HG03575 (cell line): ENCODE data around the gene PAPPA.
A peak's percentile ranks its signal among the peaks of the same experiment; 100 is the strongest.

Experiments used
- ATAC-seq: cut with Tn5 transposase; IDR thresholded peaks from one replicate; pipeline ENCODE4 v1.9.1; 2021; ENCODE audit not compliant: unreplicated experiment, insufficient number of reproducible peaks, low FRiP score; ENCODE audit errors: extremely low read depth

Gene PAPPA

GRCh38 chr9:116390303-116391228 lies 237.0 kb downstream of the PAPPA start:
- ATAC-seq = peak; percentile 78

- no peak for ATAC-seq
Observed at GRCh38 chr9:116391306-116391900, 237.8 kb downstream of the PAPPA start.

GRCh38 chr9:116393198-116393597 lies 239.6 kb downstream of the PAPPA start:
- ATAC-seq = no peak

DNA sequence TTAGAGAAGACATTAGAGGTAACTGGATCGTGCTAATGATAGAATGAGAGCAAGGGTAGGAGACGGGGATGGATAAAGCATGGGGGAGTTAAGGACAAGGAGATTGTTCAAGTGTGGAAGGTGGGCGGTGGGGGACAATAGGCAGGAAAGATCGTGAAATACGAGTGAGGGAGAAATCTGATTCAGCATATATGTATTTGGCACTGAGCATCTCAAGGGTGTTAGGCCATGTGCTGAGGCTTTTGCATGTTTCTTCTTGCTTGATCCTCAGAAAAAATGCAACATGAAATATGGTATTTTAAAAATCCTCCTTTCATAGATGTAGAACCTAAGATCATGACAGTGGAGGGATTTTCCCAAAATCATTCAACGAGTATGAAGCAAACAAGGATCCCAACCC lies 240.5 kb downstream of the PAPPA start:
- no peak for ATAC-seq

GRCh38 chr9:116394894-116395698 lies 241.5 kb downstream of the PAPPA start:
- no peak for ATAC-seq

DNA sequence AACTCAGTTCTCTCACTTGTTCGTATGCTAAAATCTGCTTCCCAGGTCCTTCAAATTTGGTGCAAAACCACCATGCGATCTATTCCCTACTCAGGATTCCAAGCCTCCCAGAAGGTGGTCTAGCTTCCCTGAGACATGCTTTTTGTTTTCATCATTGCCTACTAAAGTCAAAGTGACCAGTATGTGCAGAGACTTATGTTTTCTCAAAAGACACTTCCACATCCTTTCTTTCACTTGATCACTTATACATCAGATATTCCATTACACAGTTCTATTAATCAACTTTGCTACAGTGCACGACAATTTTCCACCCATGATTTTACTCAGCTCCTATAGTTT lies 242.1 kb downstream of the PAPPA start:
- no peak for ATAC-seq

GRCh38 chr9:116403171-116403570 lies 249.6 kb downstream of the PAPPA start:
- no peak for ATAC-seq

DNA sequence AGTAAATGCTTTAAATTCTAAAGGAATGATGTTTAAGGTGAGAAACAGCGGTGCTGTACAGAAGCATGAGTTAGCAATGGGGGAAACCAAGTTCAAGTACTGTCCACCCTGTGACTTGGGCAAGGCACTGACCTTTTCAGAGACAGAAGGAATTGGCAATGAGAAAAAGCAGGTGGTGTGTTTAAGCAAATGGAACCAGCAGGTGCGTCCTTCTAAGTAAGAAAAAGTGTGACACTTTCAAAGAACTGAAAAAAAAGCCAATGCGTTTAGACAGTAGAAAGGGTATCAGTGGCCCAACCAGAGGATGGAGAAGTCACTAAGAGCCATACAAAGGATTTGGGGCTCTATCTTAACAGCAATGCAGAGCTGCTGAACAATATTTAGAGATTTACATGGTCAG lies 250.6 kb downstream of the PAPPA start:
- ATAC-seq = no peak

GRCh38 chr9:116405321-116405720 lies 251.7 kb downstream of the PAPPA start:
- ATAC-seq = no peak

GRCh38 chr9:116406469-116406868 lies 252.9 kb downstream of the PAPPA start:
- no peak for ATAC-seq

DNA sequence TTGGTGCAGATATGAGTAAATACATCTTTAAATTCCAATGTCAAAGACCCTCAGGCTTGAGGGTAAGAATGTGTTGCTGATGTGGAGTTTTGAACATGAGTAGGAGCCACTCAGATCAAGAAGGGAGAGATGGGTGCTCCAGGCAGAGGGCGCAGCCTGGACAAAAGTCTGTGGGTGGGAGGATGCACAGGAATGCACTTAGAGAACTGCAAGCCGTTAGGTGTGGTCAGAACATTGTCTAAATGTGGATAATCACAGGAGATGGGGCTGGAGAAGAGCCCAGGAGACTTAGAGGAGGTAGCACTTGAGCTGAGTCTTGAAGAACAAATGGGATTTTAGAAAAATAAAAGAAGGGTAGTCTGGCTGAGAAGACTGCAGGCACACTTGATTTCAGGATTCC lies 255.5 kb downstream of the PAPPA start:
- ATAC-seq = no peak

DNA sequence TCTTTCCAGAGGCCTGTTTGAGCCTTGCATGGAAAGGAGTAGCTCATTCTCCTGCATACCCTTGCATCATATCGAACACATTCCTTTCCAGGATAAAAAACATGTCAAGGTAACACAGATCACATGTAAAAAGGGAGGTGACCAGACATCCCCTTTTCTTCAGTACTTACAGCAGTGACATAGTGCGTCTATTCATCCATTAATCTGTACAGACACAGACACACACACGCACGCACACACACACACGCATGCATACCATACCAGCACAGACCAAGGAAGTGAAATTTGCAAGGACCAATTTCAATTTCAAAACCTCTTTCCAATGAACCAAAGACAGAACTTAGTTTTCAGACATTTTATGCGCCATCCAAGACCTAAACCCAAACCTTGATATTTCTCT lies 256.0 kb downstream of the PAPPA start:
- ATAC-seq = no peak

- ATAC-seq = no peak
Observed at GRCh38 chr9:116411506-116411905, 257.9 kb downstream of the PAPPA start.

GRCh38 chr9:116414374-116414773 lies 260.8 kb downstream of the PAPPA start:
- ATAC-seq = no peak

GRCh38 chr9:116416421-116416820 lies 262.8 kb downstream of the PAPPA start:
- no peak for ATAC-seq

GRCh38 chr9:116417464-116417863 lies 263.9 kb downstream of the PAPPA start:
- no peak for ATAC-seq

- no peak for ATAC-seq
Observed at GRCh38 chr9:116419181-116419580, 265.6 kb downstream of the PAPPA start.

DNA sequence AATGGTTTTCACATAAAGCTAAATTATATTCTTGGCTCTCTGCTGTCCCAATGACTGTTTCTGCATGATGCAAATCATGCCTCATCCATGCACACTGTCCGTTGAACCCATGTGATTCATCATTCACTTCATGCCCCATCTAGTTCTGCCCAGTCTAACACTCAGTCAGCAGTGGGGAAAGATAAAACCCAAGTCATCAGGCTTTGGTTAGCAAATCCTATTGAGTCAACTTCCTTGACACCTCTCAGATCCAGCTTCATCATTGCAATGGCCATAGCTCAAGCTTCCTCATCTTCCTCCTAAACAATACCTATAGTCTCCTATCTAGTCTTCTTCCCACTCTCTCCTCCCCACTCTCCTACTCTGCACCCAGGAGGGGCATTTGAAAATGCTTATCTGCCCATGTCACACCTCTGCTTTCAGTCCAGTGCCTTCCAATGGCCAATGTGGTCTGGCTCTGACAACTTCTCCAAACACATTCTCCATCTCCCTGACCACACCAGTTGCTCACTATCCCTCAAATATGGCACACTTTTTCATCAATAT lies 267.5 kb downstream of the PAPPA start:
- no peak for ATAC-seq

DNA sequence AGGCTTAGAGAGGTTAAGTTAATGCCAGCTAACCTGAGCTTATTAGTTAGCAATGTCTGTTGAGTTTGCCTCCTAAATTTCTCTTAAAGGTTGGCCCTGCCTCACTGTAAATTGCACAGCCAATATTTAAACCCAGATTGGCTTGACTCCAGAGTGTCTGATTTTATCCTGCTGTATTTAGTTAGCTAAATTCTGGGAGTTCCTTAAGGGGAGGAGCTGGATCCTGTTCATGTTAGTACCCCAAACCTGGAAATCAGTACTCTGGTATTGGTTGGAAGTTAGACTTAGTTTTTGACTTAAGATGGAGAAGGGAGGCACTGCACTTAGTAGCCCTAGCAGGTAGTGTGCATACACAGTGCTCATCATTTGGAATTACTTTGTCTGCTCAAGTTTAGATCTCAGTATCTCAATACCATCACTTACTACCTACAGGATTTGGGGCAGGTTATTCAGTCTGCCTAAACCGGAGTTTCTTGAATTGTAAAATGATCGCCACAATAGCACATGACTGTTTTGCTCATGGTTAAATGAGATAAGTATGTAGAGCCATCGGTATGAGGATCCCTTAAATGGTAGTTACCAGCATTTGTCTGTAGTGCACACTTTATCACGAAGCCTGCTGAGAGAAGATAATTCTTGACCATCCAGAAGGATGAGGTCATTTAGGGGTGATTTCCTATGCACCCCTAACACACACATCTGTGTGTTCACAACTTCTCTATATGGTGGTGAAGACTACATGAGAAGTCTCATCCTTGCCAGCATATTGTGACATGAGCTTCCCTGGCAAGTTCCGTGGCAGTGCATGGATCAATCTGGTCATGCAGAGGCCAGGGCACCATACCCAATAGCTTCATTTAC lies 268.8 kb downstream of the PAPPA start:
- no peak for ATAC-seq
